ENCODE results near the gene IQGAP3.
"Not testable (repeated sequence)": the region's sequence is repeated elsewhere in the genome, so short reads cannot be mapped to it uniquely, and the experiment has no call there.

GRCh38 chr1:156552937-156553336 lies 19.4 kb downstream of the IQGAP3 start:
- not testable (repeated sequence) for TF ChIP-seq POLR2A, CTCF (IDR thresholded peaks at IDR 0.05)

Data from esophagus squamous epithelium (tissue), 4 donors.